ENCODE measurements around the gene DUSP10. TPM values are rescaled to one million over a fixed set of nuclear protein-coding genes. Genes with fewer than 3 reads are reported as not detected.

The DUSP10 gene
- total RNA-seq, 1 donor from 2014 or later: 10.2 TPM

DNA sequence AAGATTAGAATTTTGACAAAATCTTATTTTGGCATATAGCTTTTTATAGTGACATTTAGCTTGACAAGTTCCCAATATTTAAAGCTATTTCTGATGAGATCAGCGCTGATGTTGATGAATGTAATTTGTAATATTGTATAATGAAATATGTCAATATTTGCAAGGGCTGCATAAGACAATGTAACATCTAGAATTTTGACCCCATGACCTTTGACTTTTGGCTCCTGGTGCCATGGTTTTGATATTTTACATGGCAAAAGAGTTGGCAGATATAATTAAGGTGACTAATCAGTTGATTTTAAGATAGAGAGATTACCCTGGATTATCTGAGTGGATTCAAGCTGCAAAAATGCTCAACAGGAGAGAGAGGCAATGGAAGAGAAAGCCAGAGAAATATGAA is 63.9 kb downstream of the DUSP10 start:
- Mint-ChIP-seq H3K27me3 (no peaks in the 10 kb centered on the region), H3K36me3 (ENCODE audit: insufficient read depth) (peaks cover 3% of the 10 kb centered on the region), H3K4me3 (ENCODE audit: low read depth) (no peak overlapping the region), H3K4me1 (ENCODE audit: low read depth) (peaks cover 10% of the 10 kb centered on the region), H3K27ac (no peak overlapping the region), H3K9me3 (ENCODE audit: low read depth) (peaks cover 7% of the 10 kb centered on the region)
- DNase-seq (ENCODE audit: low spot score, unreplicated experiment): no peak
- TF ChIP-seq, protein P1, sequence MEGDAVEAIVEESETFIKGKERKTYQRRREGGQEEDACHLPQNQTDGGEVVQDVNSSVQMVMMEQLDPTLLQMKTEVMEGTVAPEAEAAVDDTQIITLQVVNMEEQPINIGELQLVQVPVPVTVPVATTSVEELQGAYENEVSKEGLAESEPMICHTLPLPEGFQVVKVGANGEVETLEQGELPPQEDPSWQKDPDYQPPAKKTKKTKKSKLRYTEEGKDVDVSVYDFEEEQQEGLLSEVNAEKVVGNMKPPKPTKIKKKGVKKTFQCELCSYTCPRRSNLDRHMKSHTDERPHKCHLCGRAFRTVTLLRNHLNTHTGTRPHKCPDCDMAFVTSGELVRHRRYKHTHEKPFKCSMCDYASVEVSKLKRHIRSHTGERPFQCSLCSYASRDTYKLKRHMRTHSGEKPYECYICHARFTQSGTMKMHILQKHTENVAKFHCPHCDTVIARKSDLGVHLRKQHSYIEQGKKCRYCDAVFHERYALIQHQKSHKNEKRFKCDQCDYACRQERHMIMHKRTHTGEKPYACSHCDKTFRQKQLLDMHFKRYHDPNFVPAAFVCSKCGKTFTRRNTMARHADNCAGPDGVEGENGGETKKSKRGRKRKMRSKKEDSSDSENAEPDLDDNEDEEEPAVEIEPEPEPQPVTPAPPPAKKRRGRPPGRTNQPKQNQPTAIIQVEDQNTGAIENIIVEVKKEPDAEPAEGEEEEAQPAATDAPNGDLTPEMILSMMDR (IDR thresholded peaks at IDR 0.05; ENCODE audit: unreplicated experiment): no peak

DNA sequence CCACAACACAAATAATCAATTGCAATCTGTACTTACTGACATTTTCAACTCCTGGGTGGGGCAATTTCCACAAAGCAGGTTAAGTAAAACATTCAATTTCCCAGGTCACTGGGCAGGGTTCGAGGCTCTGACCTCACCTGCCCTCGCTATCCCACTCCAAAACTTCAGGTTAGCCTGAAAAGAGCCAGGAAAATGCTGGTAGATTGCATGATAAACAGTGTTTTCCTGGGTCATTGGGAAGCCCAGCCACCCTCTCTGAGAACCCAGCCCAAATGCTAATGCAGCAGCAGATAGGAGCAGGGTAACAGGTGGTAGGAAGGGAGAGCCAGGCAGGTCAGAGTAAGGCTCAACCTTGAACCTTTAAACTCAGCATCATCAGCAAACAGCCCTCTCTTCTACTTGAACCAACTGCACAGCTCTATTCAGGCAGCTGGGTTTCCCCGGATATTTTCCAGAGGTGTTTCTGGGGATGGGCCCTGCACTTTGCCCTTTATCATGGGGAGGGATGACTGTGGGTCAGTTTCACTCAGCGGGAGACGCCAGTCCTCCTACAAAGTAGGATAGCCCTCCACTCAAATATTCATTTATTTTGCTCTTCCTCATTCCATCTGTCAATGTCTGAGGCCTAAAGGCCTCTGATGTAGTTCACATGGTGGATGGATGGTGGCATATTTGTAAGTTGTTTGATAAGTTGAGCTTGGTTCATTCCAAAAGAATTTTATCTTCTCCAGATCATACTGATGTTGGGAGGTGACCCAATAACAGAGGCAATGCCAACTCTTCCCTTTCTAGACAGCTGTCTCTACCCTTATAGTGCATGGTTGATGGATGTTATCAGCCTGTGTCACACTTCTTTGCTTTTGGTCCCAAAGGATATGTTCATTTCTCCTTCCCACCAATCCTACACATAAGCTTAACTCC is 65.7 kb downstream of the DUSP10 start:
- TF ChIP-seq, protein P1 (IDR thresholded peaks at IDR 0.05; ENCODE audit: unreplicated experiment): no peak
- no peak overlapping the region for H3K27ac Mint-ChIP-seq
- H3K36me3 Mint-ChIP-seq (ENCODE audit: insufficient read depth): peaks cover 3% of the 10 kb centered on the region
- peaks cover 7% of the 10 kb centered on the region for H3K9me3 Mint-ChIP-seq (ENCODE audit: low read depth)
- DNase-seq (ENCODE audit: low spot score, unreplicated experiment): no peak
- H3K27me3 Mint-ChIP-seq: no peaks in the 10 kb centered on the region
- peaks cover 10% of the 10 kb centered on the region for H3K4me1 Mint-ChIP-seq (ENCODE audit: low read depth)
- no peak overlapping the region for H3K4me3 Mint-ChIP-seq (ENCODE audit: low read depth)

GRCh38 chr1:221672965-221673364 is 68.9 kb downstream of the DUSP10 start:
- TF ChIP-seq, protein P1 (IDR thresholded peaks at IDR 0.05; ENCODE audit: unreplicated experiment): no peak
- Mint-ChIP-seq H3K27me3 (no peaks in the 10 kb centered on the region), H3K4me3 (ENCODE audit: low read depth) (no peak overlapping the region), H3K36me3 (ENCODE audit: insufficient read depth) (no peaks in the 10 kb centered on the region), H3K4me1 (ENCODE audit: low read depth) (peaks cover 14% of the 10 kb centered on the region), H3K9me3 (ENCODE audit: low read depth) (no peaks in the 10 kb centered on the region), H3K27ac (no peak overlapping the region)
- no peak for DNase-seq (ENCODE audit: low spot score, unreplicated experiment)

GRCh38 chr1:221672239-221672645 is 69.6 kb downstream of the DUSP10 start:
- Mint-ChIP-seq H3K4me3 (ENCODE audit: low read depth) (no peak overlapping the region), H3K36me3 (ENCODE audit: insufficient read depth) (no peaks in the 10 kb centered on the region), H3K27ac (no peak overlapping the region), H3K4me1 (ENCODE audit: low read depth) (peaks cover 22% of the 10 kb centered on the region), H3K27me3 (no peaks in the 10 kb centered on the region), H3K9me3 (ENCODE audit: low read depth) (no peaks in the 10 kb centered on the region)
- DNase-seq (ENCODE audit: low spot score, unreplicated experiment): no peak
- TF ChIP-seq, protein P1 (IDR thresholded peaks at IDR 0.05; ENCODE audit: unreplicated experiment): no peak

GRCh38 chr1:221670081-221670480 is 71.8 kb downstream of the DUSP10 start:
- DNase-seq (ENCODE audit: low spot score, unreplicated experiment): no peak
- Mint-ChIP-seq H3K4me1 (ENCODE audit: low read depth) (peaks cover 17% of the 10 kb centered on the region), H3K27ac (no peak overlapping the region), H3K9me3 (ENCODE audit: low read depth) (no peaks in the 10 kb centered on the region), H3K36me3 (ENCODE audit: insufficient read depth) (no peaks in the 10 kb centered on the region), H3K27me3 (no peaks in the 10 kb centered on the region), H3K4me3 (ENCODE audit: low read depth) (no peak overlapping the region)
- TF ChIP-seq, protein P1 (IDR thresholded peaks at IDR 0.05; ENCODE audit: unreplicated experiment): no peak

Measured in progenitor cell of endocrine pancreas (in vitro differentiated cells).